NCI-H524 (cell line): ENCODE measurements around the gene CAMTA1.
"Not testable (repeated sequence)": the region's sequence is repeated elsewhere in the genome, so short reads cannot be mapped to it uniquely, and the experiment has no call there.

Source experiments
- DNase-seq, 2 experiments: peaks; one replicate each; lab custom pipeline; 2025; lab: John Stamatoyannopoulos, UW

CAMTA1 gene

DNA sequence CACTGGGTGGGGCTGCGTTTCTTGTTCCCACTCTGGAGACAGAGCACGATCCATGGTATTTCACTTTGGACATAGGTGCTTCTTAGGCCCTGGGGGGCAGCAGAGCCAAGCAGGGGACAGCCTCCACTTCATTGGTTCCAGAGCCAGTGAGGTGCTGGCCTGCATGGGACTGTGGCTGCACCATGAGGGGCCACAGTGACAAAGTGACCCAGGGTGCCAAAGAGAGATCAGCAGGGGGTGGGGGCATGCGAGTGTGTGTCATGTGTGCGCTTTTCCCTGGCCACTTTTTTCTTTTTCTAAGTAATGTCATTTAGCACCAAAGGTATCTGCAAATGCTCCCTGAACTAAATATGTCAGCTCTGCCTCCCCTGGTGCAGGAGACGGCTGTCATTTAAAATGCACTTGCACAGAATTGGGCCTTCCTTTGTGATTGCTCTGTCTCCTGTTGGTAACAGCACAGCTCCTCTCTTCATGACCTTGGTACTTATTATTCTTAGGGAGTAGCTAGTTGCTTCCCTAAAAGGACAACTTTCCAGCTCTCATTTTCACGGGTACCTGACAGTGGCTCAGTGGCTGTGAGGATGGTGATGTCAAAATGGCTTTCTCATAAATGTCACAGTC lies 910.4 kb downstream of the CAMTA1 start:
- DNase-seq, result no peak

DNA sequence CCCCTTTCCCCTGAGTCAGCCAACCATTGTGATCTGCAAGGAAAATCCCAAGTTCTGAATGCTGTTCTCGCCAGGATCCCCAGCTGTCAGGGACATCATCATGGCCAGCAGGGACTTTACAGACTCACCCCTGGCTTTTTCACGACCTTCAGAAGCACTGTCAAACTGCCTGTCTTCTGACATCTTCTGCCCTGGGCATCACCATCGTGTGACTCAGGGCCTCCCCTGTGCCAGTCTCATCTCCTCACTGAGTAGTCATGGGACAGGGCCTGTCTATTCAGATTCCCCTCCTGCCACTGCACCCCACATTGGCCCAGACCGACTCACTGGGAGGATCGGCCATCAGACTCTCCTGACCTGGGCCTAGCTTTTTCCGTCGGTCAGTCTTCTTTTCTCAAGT lies 913.4 kb downstream of the CAMTA1 start:
- no peak for DNase-seq

DNA sequence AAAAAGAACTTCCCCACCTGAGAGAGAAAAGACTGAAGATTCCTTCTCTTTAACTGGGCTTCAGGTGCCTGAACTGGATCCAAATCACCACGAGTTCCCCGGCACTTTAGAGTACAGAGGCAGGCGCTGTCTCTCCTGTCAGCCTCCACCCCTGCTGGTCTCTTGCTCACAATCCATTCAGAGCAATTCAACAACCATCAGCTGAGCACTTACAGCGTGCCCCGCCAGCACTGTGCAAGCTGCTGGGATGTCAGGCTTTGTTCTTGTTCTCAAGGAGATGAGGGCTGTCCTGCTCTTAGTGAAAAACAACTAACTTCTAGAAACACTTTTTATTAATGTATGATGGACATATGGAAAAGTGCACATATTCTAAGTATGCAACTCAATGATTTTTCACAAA lies 917.1 kb downstream of the CAMTA1 start:
- peak in 1 of 2 experiments; percentile 62 for DNase-seq

DNA sequence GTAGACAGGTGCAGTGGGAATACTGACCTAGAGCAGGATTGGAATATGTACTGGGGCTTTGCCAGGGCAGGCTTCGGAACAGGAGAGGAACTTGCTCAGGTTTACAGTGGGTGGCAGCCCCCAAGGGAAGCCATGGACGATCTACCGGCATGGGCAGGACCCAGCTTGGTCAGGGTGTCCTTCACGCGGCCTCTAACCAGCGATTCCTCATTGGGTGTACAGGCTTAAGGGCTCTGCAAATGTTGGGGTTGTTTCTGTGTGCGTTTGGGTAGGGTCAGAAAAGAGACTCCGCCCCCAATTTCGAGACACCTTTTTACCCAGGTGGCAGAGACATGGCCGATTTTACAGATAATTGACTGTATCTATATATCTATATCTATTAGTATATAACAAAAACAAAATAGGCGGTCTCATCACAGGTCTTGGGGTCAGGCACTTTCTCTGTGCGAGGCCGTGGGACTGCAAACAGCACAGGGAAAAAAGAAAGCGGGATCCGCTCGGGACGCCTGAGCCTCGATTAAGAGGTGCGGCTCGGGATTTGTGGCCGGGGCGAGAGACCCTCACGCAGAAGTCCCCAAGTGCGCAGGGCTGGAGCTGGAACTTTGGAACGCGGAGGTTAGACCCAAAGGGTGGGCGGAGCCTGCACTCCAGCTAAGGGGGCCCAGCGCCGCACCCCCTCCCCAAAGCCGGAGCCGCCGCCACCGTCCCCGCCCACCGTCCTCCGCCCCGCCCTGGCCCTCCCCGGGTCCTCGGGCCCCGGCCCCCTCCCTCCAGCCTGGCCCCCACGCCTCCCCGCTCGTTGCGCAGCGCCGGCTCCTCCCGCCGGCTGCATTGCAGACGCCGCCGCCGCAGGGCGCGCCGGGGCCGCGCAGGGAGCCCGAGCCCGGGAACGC lies 918.3 kb downstream of the CAMTA1 start:
- peak in 1 of 2 experiments; percentile 41 for DNase-seq

DNA sequence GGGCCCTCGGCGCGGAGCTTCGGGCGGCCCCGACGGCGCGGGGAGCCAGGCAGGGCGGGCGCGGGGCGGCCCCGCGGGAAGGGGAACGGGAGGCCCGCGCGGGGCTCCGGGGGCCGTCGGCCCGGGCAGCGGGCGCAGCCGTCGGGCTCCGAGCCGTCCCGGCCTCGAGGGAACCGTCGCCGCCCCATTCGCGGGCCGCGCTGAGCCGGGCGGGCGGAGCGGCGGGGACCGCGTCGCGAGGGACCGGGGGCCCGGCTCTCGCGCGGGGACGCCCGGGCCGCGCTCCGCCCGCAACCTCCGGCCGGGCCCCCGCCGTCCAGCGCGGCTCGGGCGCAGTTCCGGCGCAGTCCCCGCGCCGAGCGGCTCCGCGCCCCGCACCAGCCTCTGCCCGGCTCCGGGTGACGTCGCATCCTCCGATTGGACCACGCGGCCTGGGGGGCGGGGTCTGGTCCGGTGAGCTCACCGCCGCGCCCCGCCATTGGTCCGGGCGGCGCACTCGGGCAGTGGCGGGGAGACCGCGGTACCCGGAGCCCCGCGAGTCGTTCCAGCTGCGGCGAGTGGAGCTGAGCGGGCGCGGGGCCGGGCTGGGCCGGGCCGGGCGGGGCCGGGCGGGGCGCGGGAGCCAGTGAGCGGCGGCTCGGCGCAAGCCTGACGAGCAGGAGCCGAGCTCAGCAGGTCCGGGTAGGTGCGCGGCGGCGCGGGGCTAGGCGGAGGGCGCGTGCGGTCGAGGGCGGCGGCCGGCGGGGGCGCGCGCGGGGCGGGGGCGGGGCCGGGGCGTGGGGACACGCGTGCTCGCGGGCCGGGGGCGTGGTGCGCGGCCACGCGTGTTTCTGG lies 919.2 kb downstream of the CAMTA1 start:
- peak; percentile 24 to 86 for DNase-seq

DNA sequence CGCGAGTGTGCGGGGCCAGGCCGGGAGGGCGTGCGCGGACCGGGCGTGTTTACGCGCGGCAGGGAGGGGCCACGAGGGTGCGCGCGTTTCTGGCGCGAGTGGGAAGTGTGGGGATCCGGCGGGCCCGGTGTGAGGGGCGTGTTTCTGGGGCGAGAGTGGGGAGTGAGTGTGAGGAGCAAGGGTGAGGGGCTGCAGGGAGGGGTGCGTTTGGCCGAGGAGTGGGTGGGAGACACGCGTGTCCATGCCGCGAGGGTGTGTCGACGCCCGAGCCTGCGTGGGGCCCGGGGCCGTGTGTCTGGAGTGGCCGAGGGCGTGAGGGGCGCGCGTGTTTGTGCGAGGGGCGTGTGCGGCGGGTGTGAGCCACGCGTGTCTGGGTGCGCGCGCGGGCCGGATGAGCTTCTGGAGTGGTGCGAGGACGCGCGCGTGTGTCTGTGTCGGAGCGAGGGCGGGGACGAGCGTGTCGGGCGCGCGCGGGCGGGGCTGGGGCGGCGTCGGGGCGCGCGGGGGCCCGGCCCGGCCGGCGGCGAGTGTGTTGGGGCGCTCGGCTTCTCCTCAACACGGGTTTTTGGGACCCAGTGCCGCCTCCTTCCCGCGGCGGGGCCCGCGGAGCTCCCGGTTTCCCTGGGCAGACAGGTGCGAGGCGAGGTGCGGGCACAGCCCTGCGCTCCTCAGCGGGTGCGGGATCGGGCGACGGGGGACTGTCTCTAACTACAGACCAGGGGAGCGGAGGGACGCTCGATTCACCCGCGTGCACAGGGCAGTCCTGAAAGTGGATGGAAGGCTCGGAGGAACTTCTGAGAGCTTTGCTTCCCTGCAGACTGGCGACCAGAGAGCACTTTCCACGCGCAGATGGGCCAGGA lies 920.0 kb downstream of the CAMTA1 start:
- peak in 1 of 2 experiments; percentile 37 for DNase-seq

DNA sequence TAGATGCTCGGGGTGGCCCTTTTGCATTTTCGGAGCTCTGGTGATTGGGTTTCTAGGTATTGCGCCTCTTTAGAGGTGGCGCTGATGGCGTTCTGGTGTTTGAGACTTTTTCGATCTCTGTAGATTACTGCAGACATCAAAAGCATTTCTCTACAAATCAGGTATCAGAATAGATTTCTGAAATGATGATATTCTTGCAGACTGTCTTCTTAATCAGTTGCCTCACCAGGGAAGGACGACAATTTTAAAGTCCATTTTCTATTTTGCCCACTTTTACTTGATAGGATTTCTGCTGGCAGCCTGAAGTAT lies 920.6 kb downstream of the CAMTA1 start:
- no peak for DNase-seq

DNA sequence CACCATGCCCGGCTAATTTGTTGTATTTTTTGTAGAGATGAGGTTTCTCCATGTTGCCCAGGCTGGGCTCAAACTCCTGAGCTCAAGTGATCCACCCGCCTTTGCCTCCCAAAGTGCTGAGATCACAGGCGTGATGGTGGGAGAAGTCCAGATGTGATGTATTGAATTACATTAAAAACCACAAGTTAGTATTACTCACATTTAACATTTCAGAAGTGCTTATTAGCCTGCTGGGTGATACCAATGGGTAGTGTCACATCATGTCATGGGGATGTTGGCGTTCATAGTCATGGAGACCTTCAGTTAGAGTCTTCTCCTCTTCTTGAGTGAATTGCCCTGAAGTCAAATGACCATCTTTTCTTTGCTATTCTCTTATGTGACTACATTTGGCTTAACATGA lies 922.3 kb downstream of the CAMTA1 start:
- DNase-seq, result no peak

DNA sequence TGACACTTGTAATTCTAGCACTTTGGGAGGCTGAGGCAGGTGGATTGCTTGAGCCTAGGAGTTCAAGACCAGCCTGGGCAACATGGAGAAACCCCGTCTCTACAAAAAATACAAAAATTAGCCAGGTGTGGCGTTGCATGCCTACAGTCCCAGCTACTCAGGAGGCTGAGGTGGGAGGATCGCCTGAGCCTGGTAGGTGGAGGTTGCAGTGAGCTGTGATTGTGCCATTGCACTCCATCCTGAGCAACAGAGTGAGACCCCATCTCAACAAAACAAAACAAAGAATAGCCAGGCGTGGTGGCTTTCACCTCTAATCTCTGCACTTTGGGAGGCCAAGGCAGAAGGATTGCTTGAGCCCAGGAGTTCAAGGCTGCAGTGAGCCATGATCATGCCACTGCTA lies 922.8 kb downstream of the CAMTA1 start:
- DNase-seq, result not testable (repeated sequence)

DNA sequence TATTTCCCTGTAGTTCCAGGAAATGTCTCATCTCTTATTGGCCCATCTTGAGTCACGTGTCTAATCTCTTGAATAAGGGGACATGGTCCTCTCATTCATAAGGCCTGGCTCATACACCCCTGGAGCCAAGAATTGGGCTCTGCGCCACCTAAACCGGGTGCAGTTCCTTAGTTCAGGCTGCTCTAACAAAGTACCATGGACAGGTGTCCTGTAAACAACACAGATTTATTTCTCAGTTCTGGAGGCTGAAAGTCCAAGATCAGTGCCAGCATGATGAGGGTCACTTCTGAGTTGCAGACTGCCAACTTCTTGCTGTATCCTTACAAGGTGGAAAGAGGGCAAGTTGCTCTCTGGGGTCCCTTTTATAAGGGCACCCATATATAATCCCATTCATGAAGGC lies 925.6 kb downstream of the CAMTA1 start:
- DNase-seq, result no peak

DNA sequence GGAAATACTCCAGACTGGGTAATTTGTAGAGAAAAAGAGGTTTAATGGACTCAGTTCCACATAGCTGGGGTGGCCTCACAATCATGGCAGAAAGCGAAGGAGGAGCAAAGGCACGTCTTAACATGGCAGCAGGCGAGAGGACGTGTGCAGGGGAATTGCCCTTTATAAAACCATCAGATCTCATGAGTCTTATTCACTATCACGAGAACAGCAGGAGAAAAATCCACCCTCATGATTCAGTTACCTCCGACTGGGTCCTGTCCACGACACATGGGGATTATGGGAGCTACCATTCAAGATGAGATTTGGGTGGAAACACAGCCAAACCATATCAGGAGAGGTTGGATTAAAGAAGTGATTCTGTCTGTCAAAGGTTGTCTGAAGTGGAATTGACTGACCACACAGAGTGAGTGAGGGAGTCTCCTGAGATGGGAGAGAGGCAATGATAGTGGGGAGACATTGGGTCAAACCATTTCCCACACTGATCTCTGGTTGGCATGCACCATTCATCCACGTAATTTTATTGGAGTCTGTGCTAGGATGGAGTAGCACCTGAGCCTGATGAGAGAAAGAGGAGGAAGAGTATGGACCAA lies 927.6 kb downstream of the CAMTA1 start:
- DNase-seq, result no peak

DNA sequence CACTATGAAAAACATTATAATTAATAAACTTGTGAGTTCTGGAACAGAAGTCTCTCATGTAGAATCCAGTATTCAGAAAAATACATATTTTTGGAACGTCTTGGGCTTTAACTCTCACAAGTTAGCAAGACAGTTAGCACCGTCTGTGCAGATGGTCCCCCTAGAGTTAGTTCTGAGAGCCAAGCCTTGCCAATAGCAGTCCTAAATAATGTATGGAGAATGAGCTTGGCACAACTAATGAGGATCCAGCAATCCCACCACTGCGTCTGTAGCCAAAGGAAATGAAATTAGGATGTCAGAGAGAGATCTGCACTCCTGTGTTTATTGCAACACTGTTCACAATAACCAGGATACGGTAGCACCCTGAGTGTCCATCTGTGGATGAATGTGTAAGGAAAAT lies 931.3 kb downstream of the CAMTA1 start:
- DNase-seq, result no peak

DNA sequence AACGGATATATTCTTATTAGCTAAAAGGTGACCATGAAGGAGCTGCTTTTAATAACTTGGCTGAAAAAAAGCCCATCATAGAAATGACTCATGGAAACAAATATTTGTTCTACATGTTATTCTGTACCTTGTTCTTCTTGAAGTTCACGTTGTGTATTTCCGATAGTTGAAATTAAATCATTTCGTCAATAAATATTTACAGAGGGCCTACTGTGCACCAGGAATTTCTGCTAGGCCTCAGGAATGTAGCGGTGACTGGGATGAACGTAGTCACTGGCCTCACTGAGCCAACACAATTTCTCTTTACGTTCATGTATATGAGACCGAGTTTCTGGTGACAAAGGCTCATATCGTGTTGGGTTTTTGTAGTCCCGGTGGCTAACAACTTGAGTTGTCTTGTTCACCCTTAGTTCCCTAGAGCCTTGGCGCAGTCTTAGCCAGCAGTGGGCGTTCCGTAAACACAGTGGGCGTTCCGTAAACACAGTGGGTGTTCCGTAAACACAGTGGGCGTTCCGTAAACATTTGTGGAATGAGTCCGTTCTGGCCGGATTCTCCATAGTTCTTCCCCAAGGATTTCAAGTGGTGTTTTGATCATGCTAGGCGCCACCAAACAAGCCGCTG lies 932.6 kb downstream of the CAMTA1 start:
- no peak for DNase-seq

DNA sequence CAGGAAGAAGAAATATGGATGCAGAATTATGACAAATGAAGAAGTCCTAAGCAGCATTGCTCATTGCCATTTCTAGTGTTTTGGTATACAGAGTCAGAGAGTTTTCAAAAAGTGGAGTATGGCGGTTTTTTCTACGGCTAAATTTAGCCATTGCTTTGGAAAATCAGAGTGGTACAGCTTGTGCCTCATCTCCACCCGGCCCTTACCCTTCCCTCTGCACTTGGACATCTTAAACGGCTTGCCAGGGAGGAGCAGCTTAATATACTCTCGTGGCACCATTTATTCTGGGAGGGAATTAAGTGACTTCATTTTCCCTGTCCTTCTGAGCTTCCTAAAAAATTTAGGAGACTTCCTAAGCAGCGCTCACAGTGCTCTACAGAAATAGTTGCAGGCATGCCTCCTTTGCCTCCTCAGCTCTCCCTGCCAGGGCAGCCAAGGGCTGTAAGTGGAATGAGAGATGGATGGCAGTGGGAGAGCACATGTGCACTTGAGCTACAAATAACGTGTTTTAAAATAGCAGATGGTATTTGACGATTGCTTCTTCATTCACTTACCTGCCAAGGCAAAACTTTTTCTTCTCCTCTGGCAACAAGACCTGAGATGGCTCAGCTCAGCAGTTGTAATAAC lies 934.3 kb downstream of the CAMTA1 start:
- no peak for DNase-seq

DNA sequence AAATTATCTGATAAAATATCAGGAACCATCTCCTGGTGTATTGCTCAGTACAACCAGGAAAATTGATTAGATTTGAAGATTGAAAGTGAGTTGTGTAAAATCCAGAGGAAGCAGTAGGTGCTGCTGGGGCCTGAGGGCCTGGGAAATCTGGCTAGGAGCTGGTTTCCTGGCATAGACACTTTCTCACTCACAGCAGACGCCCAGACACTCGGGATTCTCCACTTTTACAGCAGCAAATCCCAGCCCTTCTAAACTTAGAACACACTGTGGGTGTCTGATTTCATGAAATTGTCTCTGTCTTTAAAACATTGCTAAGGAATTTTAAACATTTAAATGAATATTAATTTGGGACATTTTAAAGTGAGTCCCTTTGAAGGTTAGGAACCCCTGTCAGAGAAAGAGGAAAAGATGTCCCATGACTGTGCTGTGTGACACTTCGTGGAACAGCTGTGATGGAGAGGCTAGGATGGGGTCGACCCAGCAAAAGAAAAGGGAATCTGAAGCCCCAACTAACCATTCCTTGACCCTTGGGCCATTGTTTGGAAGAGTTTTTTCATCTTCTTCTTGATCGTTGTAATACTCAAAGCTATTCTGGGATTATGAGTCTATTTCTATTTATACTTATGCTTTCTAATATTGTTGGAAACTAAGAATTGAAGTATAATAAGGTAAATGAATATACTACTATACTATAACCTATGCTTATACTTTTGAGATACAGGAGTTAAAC lies 936.9 kb downstream of the CAMTA1 start:
- DNase-seq, result no peak

DNA sequence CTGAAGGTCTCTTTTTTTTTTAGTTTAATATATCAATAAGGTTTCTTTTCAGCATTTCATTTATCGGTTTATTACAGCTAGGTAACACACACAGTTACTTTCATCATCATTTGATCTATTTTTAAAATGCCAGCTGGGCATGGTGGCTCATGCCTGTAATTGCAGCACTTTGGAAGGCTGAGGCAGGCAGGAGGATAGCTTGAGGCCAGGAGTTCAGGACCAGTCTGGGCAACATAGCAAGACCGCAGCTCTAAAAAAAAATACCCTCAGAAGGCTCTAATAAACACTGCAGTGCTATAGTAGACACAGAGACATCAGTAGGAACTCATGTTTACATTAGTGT lies 937.4 kb downstream of the CAMTA1 start:
- no peak for DNase-seq

DNA sequence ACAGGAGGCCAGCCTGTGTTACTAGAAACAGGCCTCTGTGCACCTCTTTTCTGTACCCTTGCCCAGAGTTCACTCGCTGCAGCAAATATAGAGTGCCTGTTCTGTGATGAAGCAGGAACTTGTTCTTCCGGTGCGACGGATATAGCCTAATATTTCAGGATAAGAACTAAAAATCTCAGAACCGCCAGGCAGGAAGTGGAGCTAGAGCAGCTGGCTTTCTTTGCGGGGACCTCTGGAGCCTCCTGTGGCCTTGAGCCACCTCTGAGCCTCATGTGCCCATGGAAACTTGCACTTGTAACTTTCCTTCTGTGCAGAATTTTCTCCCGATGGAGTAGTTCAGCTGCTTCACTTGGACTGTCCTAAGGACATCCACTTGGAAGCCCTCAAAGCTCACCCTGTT lies 941.4 kb downstream of the CAMTA1 start:
- no peak for DNase-seq

DNA sequence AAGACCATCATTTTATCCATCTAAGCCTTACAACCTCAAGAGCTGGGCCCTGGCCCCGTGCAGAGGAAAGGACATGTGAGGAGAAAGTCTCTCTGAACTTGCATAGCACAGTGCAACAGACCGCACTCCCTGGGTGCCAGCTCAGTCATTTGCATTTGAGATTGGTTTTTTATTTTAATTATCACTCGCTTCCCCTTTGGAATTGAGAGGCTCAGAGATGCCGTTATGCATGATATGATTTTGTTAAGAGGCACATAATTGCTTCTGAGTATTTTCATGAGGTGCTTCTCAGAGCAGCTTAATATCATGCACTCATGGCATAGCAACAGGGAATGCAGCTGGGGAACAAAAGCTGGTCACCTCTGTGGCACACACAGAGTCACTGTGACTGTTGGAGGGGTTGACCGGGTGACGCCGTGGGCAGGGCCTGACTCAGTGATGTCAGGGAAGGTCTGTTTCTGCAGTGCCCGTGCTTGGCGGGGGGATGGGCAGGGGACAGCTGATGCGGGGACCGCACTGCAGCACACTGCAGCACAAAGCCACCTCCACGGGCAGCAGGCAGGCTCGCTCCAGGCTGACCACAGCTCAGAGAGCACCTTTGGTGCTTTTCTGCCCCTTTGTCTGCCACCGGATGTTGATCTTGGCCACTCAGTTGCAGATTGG lies 942.7 kb downstream of the CAMTA1 start:
- DNase-seq, result no peak

DNA sequence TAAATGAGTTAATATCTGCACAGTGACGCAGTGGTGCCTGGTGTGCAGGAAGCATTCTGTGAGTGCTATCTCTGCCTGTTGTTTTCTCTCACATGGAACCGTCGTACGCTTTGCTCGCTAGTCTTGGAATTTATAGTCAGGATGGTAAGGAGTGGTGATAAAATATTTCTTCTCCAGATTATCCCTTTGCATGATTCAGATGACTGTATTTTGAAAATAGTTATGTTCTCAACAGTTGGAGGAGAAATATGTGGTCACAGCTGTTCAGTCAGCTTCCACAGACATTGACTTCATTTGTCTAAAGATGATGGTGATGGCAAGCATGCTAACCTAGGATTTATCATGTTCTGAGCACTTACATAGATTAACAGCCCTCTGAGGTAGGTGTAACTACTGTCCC lies 944.5 kb downstream of the CAMTA1 start:
- DNase-seq, result no peak
